Erythroblast (primary cell): ENCODE results near the gene PLEKHG3.

Experiments
- DNase-seq, 2 experiments: peaks; one replicate each; lab custom pipeline; 2025; lab: John Stamatoyannopoulos, UW
- GATA1 ChIP-seq: IDR thresholded peaks from 2 replicates; pipeline ENCODE4 v1.6.1; 2011; ENCODE audit warnings: low read depth, mild to moderate bottlenecking, control low read depth, low read length, moderate library complexity
- POLR2A ChIP-seq: IDR thresholded peaks from 2 replicates; pipeline ENCODE4 v1.6.1; 2011; ENCODE audit warnings: mild to moderate bottlenecking, low read length

Gene PLEKHG3

DNA sequence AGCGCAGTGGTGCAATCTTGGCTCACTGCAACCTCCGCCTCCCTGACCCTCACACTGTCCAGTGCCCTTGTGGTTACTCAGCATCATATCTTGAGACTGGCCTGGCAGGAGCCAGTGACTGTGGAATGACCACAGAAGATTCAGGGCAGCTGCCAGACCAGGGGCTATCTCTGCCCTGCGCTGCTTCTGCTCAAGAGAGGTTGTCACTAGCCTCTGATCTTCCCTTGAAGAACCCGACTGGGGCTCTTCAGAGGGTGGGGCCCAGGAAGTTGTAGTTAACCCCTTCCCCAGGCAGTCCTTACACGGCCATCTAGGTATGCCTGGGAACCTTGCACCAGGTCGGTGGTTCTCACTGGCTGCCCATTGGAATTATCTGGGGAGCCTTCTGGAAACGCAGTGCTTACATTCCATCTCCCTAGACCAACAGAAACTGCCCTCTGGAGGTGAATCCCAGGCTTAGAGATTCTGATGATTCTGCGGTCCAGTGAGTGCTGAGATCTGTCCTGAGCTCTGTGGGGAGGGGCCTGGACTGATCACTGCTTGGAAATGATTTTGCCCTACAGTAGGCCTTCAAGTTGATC is 41.4 kb downstream of the PLEKHG3 start:
- no peak for TF ChIP-seq GATA1
- no peak for TF ChIP-seq POLR2A
- no peak for DNase-seq

- no peak for DNase-seq
Measured at GRCh38 chr14:64746298-64747250, 42.4 kb downstream of the PLEKHG3 start.

GRCh38 chr14:64747327-64747726 is 43.1 kb downstream of the PLEKHG3 start:
- DNase-seq: no peak
- no peak for TF ChIP-seq GATA1
- TF ChIP-seq POLR2A: no peak

More at GRCh38 chr14:64746298-64747250, 42.4 kb downstream of the PLEKHG3 start:
- TF ChIP-seq POLR2A (no peak), GATA1 (no peak)

DNA sequence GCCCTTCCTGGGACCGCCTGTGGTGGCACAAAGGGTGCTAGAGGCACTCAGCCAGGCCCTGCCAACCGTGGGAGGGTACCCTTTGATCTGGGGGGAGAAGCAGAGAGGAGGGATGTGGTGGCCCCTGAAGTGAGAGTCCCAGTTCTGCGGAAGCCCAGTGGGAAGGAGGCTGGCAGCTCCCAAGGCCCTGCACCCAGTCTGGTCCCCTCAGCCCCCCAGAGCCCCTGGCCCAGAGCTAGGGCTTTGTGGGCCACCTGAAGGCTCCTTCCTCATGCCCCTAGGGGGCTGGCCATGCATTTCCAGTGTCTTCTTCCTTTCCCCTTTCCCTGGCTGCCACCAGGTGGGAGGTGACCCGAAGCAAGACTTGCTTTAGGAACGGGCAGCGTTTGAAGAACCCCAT is 44.3 kb downstream of the PLEKHG3 start:
- DNase-seq: no peak
- TF ChIP-seq POLR2A (no peak), GATA1 (no peak)

DNA sequence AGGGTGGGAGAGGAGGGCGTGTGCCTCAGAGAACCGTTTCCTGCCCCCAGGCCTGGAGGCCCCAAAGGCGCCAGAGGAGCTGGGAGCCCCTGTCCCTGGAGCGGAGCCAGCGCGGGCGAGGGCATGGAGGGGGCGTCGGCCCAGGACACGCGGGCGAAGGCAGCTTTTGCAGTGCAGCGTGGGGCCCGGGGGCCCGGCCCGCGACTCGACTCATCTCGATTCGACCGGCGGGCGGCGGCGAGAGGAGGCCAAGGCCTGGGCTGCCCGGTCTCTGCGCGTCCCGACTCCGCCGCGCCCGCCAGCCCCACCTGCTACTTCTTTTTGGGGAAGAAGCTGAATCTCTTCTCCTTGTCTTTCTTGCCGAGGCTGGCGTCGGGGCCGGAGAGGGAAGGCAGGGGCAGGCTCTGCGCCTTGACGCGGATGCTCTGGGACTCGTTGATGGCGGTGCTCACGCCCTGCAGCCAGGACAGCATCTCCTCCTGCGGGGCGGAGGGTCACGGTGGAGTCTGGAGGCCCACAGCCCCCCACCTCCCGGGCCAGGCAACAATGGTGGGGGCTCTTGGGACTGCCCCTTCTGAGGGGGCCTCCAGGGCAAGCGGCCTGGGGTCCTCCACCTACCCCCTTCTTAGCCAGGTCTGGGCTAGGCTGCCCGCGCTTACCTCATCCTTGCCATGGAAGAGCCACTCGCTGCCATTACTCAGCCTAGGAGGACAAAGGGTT is 44.9 kb downstream of the PLEKHG3 start:
- no peak for DNase-seq

GRCh38 chr14:64752909-64753308 is 48.7 kb downstream of the PLEKHG3 start:
- TF ChIP-seq POLR2A: no peak
- TF ChIP-seq GATA1: no peak
- DNase-seq: no peak

More for the DNA sequence above, 44.9 kb downstream of the PLEKHG3 start:
- no peak for TF ChIP-seq POLR2A
- no peak for TF ChIP-seq GATA1

- no peak for TF ChIP-seq POLR2A
- TF ChIP-seq GATA1: no peak
- no peak for DNase-seq
Measured at GRCh38 chr14:64753374-64753773, 49.1 kb downstream of the PLEKHG3 start.

GRCh38 chr14:64753999-64754398 is 49.8 kb downstream of the PLEKHG3 start:
- DNase-seq: no peak
- TF ChIP-seq POLR2A (no peak), GATA1 (no peak)

- no peak for DNase-seq
- TF ChIP-seq GATA1 (no peak), POLR2A (no peak)
Measured at GRCh38 chr14:64754685-64755084, 50.5 kb downstream of the PLEKHG3 start.

DNA sequence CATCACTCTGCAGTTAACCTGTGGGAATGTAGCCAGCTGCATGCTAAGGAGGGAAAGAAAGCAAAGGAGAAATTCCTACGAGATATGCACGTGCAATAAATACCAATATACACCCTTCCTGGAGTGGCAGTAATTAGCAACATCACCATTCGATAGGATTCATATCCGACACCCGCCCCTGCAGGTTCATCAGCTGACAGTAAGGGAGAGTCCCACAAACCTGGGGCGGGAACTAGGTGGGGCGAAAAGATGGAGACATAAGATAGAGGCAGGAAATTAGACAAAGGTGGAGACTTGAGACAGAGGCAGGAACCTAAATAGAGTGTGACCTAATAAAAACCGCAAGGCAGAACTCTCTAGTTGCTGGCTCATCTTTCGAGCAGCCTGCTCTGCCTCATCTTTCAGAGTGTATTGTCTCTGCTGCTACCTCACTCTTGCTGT is 51.6 kb downstream of the PLEKHG3 start:
- DNase-seq: no peak
- TF ChIP-seq GATA1 (no peak), POLR2A (peak; percentile 23)

GRCh38 chr14:64756712-64757111 is 52.5 kb downstream of the PLEKHG3 start:
- DNase-seq: no peak
- TF ChIP-seq POLR2A: no peak
- no peak for TF ChIP-seq GATA1

- TF ChIP-seq GATA1: no peak
- no peak for TF ChIP-seq POLR2A
- DNase-seq: no peak
Measured at GRCh38 chr14:64757601-64758000, 53.4 kb downstream of the PLEKHG3 start.

DNA sequence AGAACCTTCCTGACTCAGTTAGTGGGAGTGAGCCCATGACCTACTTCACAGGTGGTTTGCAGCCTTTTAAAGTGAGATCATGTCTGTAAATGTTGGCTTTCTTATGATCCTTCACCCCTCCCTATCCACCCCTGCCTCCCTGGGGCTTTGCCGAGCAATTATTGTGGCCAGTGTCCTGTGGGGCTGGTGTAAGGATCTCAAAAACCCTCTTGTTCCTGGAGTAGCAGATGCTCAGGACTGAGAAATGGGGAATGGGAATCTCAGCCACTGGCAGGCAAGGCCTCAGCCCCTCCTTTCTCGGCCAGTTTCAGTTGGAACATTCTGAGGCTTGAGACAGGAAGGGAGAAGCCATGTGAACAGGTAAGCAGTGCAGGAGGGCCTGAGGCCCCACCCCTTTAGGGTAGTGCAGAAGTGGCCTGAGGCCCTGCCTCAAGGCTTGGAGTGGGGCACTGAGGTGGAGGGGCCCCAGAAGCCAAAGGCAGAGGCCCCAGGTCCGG is 53.8 kb downstream of the PLEKHG3 start:
- no peak for TF ChIP-seq GATA1

More for the DNA sequence above, 53.8 kb downstream of the PLEKHG3 start:
- DNase-seq: no peak
